H1 (cell line): ENCODE measurements around the gene PLB1. TPM values are rescaled to one million over a fixed set of nuclear protein-coding genes. Genes with fewer than 3 reads are reported as not detected.

ENCODE experiments used
- CTCF ChIA-PET: fragments of 300-600 bp; sonication (Branson Sonifier 250); formaldehyde crosslinking; loops from one replicate; lab custom pipeline; 2021; ENCODE audit not compliant: partially characterized antibody; lab: Charles Lee
- POLR2A ChIA-PET: fragments of 300-600 bp; sonication (Branson Sonifier 250); formaldehyde crosslinking; loops from one replicate; lab custom pipeline; 2021; ENCODE audit warnings: inconsistent platforms; ENCODE audit not compliant: partially characterized antibody; lab: Charles Lee
- DNase-seq, 2 experiments: peaks; one replicate each; pipeline versions ENCODE4 v3.0.0 to v3.0.0-alpha.2; 2010 to 2022; ENCODE audit warnings: low spot score in 2 of 2, low read depth in 1 of 2, mixed read lengths in 1 of 2
- FAIRE-seq: peaks from 2 replicates; lab custom pipeline; 2011; peaks lifted over from hg19 to GRCh38; lab: Jason Lieb, UNC
- H2AFZ ChIP-seq: 2 replicates; pipeline ENCODE4 v1.8.1; 2012; ENCODE audit warnings: low read length, inconsistent platforms
- H2AK5ac ChIP-seq: 2 replicates; pipeline ENCODE4 v1.6.1; 2013; ENCODE audit warnings: low read depth, low read length
- H2BK120ac ChIP-seq: replicated peaks from 2 replicates; pipeline ENCODE3; 2013; ENCODE audit warnings: low read depth, low read length, inconsistent platforms
- H2BK12ac ChIP-seq: 2 replicates; pipeline ENCODE4 v1.6.1; 2013; ENCODE audit warnings: low read depth, low read length
- H2BK15ac ChIP-seq: 2 replicates; pipeline ENCODE4 v1.6.1; 2013; ENCODE audit warnings: low read length
- H2BK20ac ChIP-seq: 2 replicates; pipeline ENCODE4 v1.6.1; 2013; ENCODE audit warnings: low read length
- H2BK5ac ChIP-seq: 2 replicates; pipeline ENCODE4 v1.6.1; 2013; ENCODE audit warnings: low read depth, low read length
- H3K14ac ChIP-seq: 2 replicates; pipeline ENCODE4 v1.6.1; 2013; ENCODE audit warnings: inconsistent platforms; ENCODE audit not compliant: insufficient read length
- H3K18ac ChIP-seq: 2 replicates; pipeline ENCODE4 v1.6.1; 2013; ENCODE audit warnings: low read length; ENCODE audit errors: extremely low read depth
- H3K23ac ChIP-seq: 2 replicates; pipeline ENCODE4 v1.6.1; 2013; ENCODE audit warnings: inconsistent platforms; ENCODE audit not compliant: insufficient read length
- H3K23me2 ChIP-seq: 2 replicates; pipeline ENCODE4 v1.6.1; 2013; ENCODE audit warnings: low read depth, low read length
- H3K27ac ChIP-seq: 2 replicates; pipeline ENCODE4 v1.6.1; 2011; ENCODE audit warnings: low read depth, low read length, inconsistent platforms
- H3K27me3 ChIP-seq, 4 experiments: replicated peaks in 1 of 4; 1 replicate in 1 of 4; 2 replicates in 3 of 4; pipeline versions ENCODE4 v1.6.1 to v1.8.1; 2011 to 2013; ENCODE audit warnings: low read length in 3 of 4, mild to moderate bottlenecking in 3 of 4, inconsistent platforms in 2 of 4, mixed read lengths in 2 of 4, moderate library complexity in 1 of 4; ENCODE audit not compliant: control insufficient read depth in 3 of 4, insufficient read depth in 3 of 4; ENCODE audit errors: extremely low read depth in 1 of 4
- H3K36me3 ChIP-seq, 4 experiments: 2 replicates each; pipeline versions ENCODE4 v1.6.1 to v1.8.1; 2011 to 2013; ENCODE audit warnings: mild to moderate bottlenecking in 4 of 4, low read length in 3 of 4, moderate library complexity in 2 of 4, control low read depth in 1 of 4, inconsistent platforms in 1 of 4; ENCODE audit not compliant: insufficient read depth in 4 of 4, control insufficient read depth in 2 of 4
- H3K4ac ChIP-seq: replicated peaks from 2 replicates; pipeline ENCODE3; 2013; ENCODE audit warnings: low read length, low read depth, mixed read lengths, inconsistent platforms; ENCODE audit not compliant: insufficient read length
- H3K4me1 ChIP-seq, 4 experiments: replicated peaks in 1 of 4; 1 replicate in 1 of 4; 2 replicates in 3 of 4; pipeline versions ENCODE4 v1.6.1 to v1.8.1; 2011 to 2013; ENCODE audit warnings: low read length in 3 of 4, inconsistent platforms in 2 of 4, mixed read lengths in 1 of 4; ENCODE audit not compliant: insufficient read depth in 4 of 4, control insufficient read depth in 3 of 4
- H3K4me2 ChIP-seq, 2 experiments: 2 replicates each; pipeline versions ENCODE4 v1.6.1 to v1.8.1; 2011 to 2013; ENCODE audit warnings: low read depth in 2 of 2, low read length in 2 of 2, control low read depth in 1 of 2, inconsistent platforms in 1 of 2, mild to moderate bottlenecking in 1 of 2; ENCODE audit not compliant: insufficient read depth in 1 of 2
- H3K4me3 ChIP-seq, 4 experiments: fragments of 200-600, 300-600 bp in 1 of 4; sonication (generic), shearing (Covaris generic), sonication (Bioruptor Twin) in 1 of 4; 2 replicates each; pipeline versions ENCODE4 v1.5.1 to v1.8.1; 2011 to 2016; ENCODE audit warnings: low read length in 4 of 4, low read depth in 3 of 4, control low read depth in 2 of 4, inconsistent platforms in 2 of 4, mild to moderate bottlenecking in 2 of 4, mixed read lengths in 1 of 4, moderate library complexity in 1 of 4; ENCODE audit not compliant: insufficient read depth in 2 of 4; ENCODE audit errors: extremely low read depth in 1 of 4
- H3K56ac ChIP-seq: replicated peaks from 2 replicates; pipeline ENCODE3; 2013; ENCODE audit warnings: low read depth, mild to moderate bottlenecking, mixed read lengths, low read length, inconsistent platforms; ENCODE audit not compliant: insufficient read length
- H3K79me1 ChIP-seq: 2 replicates; pipeline ENCODE4 v1.6.1; 2013; ENCODE audit warnings: low read depth, low read length, control low read depth
- H3K79me2 ChIP-seq, 2 experiments: 2 replicates each; pipeline versions ENCODE4 v1.6.1 to v1.8.1; 2012 to 2013; ENCODE audit warnings: low read length in 2 of 2, mild to moderate bottlenecking in 2 of 2, inconsistent platforms in 1 of 2; ENCODE audit not compliant: insufficient read depth in 2 of 2, control insufficient read depth in 1 of 2
- H3K9ac ChIP-seq, 4 experiments: replicated peaks in 1 of 4; 1 replicate in 1 of 4; 2 replicates in 3 of 4; pipeline versions ENCODE4 v1.6.1 to v1.8.1; 2011 to 2013; ENCODE audit warnings: low read depth in 3 of 4, low read length in 3 of 4, control low read depth in 2 of 4, mild to moderate bottlenecking in 2 of 4, moderate library complexity in 2 of 4, inconsistent platforms in 1 of 4; ENCODE audit errors: extremely low read depth in 1 of 4
- H3K9me3 ChIP-seq, 2 experiments: 2 replicates each; pipeline versions ENCODE4 v1.6.1 to v1.8.1; 2012 to 2013; ENCODE audit warnings: mild to moderate bottlenecking in 2 of 2, moderate library complexity in 2 of 2, control low read depth in 1 of 2, inconsistent platforms in 1 of 2, low read depth in 1 of 2, low read length in 1 of 2, mixed read lengths in 1 of 2; ENCODE audit not compliant: insufficient read depth in 2 of 2
- H4K20me1 ChIP-seq, 2 experiments: replicated peaks in 1 of 2; 2 replicates each; pipeline versions ENCODE3 to v1.8.1; 2011 to 2013; ENCODE audit warnings: inconsistent platforms in 2 of 2, low read length in 2 of 2, mild to moderate bottlenecking in 1 of 2; ENCODE audit not compliant: insufficient read depth in 2 of 2, control insufficient read depth in 1 of 2
- H4K5ac ChIP-seq: 2 replicates; pipeline ENCODE4 v1.6.1; 2013; ENCODE audit warnings: low read length, low read depth, mixed read lengths, inconsistent platforms; ENCODE audit not compliant: insufficient read length
- H4K8ac ChIP-seq: 2 replicates; pipeline ENCODE4 v1.8.0; 2013; ENCODE audit warnings: mild to moderate bottlenecking, moderate library complexity, low read length, inconsistent platforms; ENCODE audit not compliant: insufficient read depth; ENCODE audit errors: extremely low read depth
- H4K91ac ChIP-seq: replicated peaks from 2 replicates; pipeline ENCODE3; 2013; ENCODE audit warnings: low read length, mixed read lengths, inconsistent platforms; ENCODE audit not compliant: insufficient read length
- BCL11A ChIP-seq, 2 experiments: IDR thresholded peaks; one replicate each; pipeline ENCODE4 v1.6.1; 2011; ENCODE audit warnings: low read depth in 2 of 2, low read length in 2 of 2, mild to moderate bottlenecking in 2 of 2
- CBX8 ChIP-seq: fragments of 300-800, 300-1000 bp; sonication (generic); IDR thresholded peaks from 2 replicates; pipeline ENCODE4 v1.7.1; 2016; ENCODE audit warnings: low read depth, low read length, borderline replicate concordance
- CHD1 ChIP-seq: IDR thresholded peaks from 2 replicates; pipeline ENCODE4 v1.6.1; 2012; ENCODE audit warnings: low read depth, low read length, improper control_type of control experiment
- CTBP2 ChIP-seq: IDR thresholded peaks from 2 replicates; pipeline ENCODE4 v1.7.0; 2011; ENCODE audit warnings: borderline replicate concordance, mild to moderate bottlenecking, moderate library complexity, mixed read lengths, low read length; ENCODE audit not compliant: insufficient read depth, insufficient read length
- GTF2F1 ChIP-seq: IDR thresholded peaks from 2 replicates; pipeline ENCODE4 v1.6.1; 2012; ENCODE audit warnings: low read depth, low read length, improper control_type of control experiment, borderline replicate concordance
- JUND ChIP-seq: IDR thresholded peaks from 2 replicates; pipeline ENCODE4 v1.6.1; 2011; ENCODE audit warnings: mild to moderate bottlenecking, improper control_type of control experiment, low read length
- RBBP5 ChIP-seq: IDR thresholded peaks from 2 replicates; pipeline ENCODE4 v1.7.1; 2012; ENCODE audit warnings: low read depth, mild to moderate bottlenecking, inconsistent platforms, low read length, moderate library complexity, borderline replicate concordance
- RXRA ChIP-seq: IDR thresholded peaks from 2 replicates; pipeline ENCODE4 v1.6.1; 2011; ENCODE audit warnings: low read depth, mild to moderate bottlenecking, low read length, moderate library complexity; ENCODE audit not compliant: insufficient read depth
- SAP30 ChIP-seq: fragments of 300-600 bp; sonication (generic); IDR thresholded peaks from 2 replicates; pipeline ENCODE4 v1.7.1; 2012; ENCODE audit warnings: low read length, moderate library complexity, mild to moderate bottlenecking, inconsistent platforms; ENCODE audit not compliant: insufficient read depth, insufficient replicate concordance
- SP1 ChIP-seq: IDR thresholded peaks from 2 replicates; pipeline ENCODE4 v1.6.1; 2011; ENCODE audit warnings: low read depth, low read length
- TAF1 ChIP-seq: IDR thresholded peaks from 2 replicates; pipeline ENCODE4 v1.6.1; 2011; ENCODE audit warnings: mild to moderate bottlenecking, low read depth, low read length
- TCF12 ChIP-seq: IDR thresholded peaks from 2 replicates; pipeline ENCODE4 v1.6.1; 2011; ENCODE audit warnings: low read depth, mild to moderate bottlenecking, low read length
- TEAD4 ChIP-seq: IDR thresholded peaks from 2 replicates; pipeline ENCODE4 v1.6.1; 2012; ENCODE audit warnings: low read depth, low read length, inconsistent platforms, mixed read lengths
- WGBS, 2 experiments: shearing (Covaris generic) in 1 of 2; methylation state at CpG; one replicate each; pipeline versions ENCODE4 v1.1.6 to v1.1.7; 2013 to 2015; ENCODE audit warnings: low lambda C conversion rate in 2 of 2, mixed read lengths in 2 of 2, inconsistent platforms in 1 of 2, low coverage in 1 of 2, missing lambda C conversion rate in 1 of 2; ENCODE audit not compliant: insufficient replicate concordance in 2 of 2, insufficient coverage in 1 of 2, insufficient read length in 1 of 2; ENCODE audit errors: extremely low coverage in 1 of 2, missing lambda C conversion rate in 1 of 2; 5-methylcytosine and 5-hydroxymethylcytosine counted together
- polyA plus RNA-seq, 7 experiments: library from polyadenylated mRNA; depleted of rRNA in 3 of 7; stranded (reverse) in 5 of 7; unstranded in 2 of 7; fragments of >200 nt in 5 of 7; fragments of 200-250 nt in 2 of 7; gene quantifications; 1 replicate in 5 of 7; 2 replicates in 1 of 7; 4 replicates in 1 of 7; pipeline versions ENCODE4 v1.2.1 to v1.2.3, GENCODE V29; 2011 to 2013; ENCODE audit warnings: missing spikeins in 2 of 7, mixed read lengths in 2 of 7
- total RNA-seq: library from RNA; stranded (reverse); fragmentation: NEBNext Ultra II Directional; extraction: Animal tissue kit (Norgen Biotek cat#: 25700); gene quantifications from 2 replicates; pipeline ENCODE4 v1.2.1, GENCODE V29; 2021
- TF ChIP-seq, protein P1 (sequence below): IDR thresholded peaks from 2 replicates; pipeline ENCODE4 v1.6.1; 2012; ENCODE audit warnings: low read length, inconsistent platforms

PLB1 gene
- total and polyA plus RNA-seq, 2 of the 8 experiments (the other 6 are each of a cell fraction or from before 2014, with no cell fraction given) = 0.20 to 0.36 TPM

DNA sequence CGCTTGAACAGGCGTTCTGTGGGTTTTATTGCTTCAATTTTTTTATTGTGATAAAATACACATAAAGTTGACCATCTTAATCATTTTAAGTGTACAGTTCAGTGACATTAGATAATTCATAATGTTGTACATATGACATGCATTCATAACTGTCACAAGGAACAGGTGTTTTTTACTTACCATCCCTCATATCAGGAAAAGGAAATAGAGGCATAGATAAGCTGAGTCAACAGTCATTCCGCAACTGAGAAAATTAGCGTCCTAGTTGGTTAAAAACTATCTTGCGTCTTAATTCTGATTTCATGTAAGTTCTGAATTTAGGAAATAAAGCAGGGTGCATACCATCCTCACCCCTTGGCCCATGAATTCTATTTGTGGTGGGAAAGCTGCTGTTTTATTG, 36.5 kb downstream of the PLB1 start:
- Histone ChIP-seq H2AFZ (no peak overlapping the region), H4K5ac (no peak overlapping the region), H3K4ac (no peak overlapping the region), H3K27ac (no peak overlapping the region), H3K23ac (no peak overlapping the region), H3K27me3 (no peaks in the 10 kb centered on the region; a peak in 1 of 7 replicates), H2AK5ac (no peak overlapping the region), H3K4me2 (no peak overlapping the region), H2BK5ac (no peak overlapping the region), H3K9me3 (no peaks in the 10 kb centered on the region), H3K79me1 (no peaks in the 10 kb centered on the region), H2BK15ac (no peak overlapping the region), H3K4me3 (no peak overlapping the region), H4K20me1 (no peaks in the 10 kb centered on the region), H3K18ac (no peak overlapping the region), H3K79me2 (no peaks in the 10 kb centered on the region), H3K4me1 (no peaks in the 10 kb centered on the region), H3K9ac (no peak overlapping the region), H2BK20ac (no peak overlapping the region), H3K56ac (no peak overlapping the region), H3K23me2 (no peaks in the 10 kb centered on the region), H4K91ac (no peak overlapping the region), H2BK12ac (no peak overlapping the region), H2BK120ac (no peak overlapping the region), H3K36me3 (no peaks in the 10 kb centered on the region), H4K8ac (no peak overlapping the region), H3K14ac (no peak overlapping the region)
- FAIRE-seq = no peak
- POLR2A ChIA-PET = no interaction called here
- DNase-seq = no peak
- 93% methylated on average over 5 of the region's 5 CpGs; no CpG with 5 or more reads in 1 of the 2 experiments for WGBS, 2 experiments
- CTCF ChIA-PET = no interaction called here
- TF ChIP-seq SP1 (no peak), CHD1 (no peak), GTF2F1 (no peak), TAF1 (no peak), BCL11A (IDR thresholded peaks at IDR 0.05; ENCODE audit: low read depth in 2 of 2, low read length in 2 of 2) (no peak), RXRA (no peak), TCF12 (no peak), RBBP5 (no peak), JUND (no peak), CBX8 (no peak), SAP30 (no peak), CTBP2 (no peak), TEAD4 (no peak)
- TF ChIP-seq, protein P1, sequence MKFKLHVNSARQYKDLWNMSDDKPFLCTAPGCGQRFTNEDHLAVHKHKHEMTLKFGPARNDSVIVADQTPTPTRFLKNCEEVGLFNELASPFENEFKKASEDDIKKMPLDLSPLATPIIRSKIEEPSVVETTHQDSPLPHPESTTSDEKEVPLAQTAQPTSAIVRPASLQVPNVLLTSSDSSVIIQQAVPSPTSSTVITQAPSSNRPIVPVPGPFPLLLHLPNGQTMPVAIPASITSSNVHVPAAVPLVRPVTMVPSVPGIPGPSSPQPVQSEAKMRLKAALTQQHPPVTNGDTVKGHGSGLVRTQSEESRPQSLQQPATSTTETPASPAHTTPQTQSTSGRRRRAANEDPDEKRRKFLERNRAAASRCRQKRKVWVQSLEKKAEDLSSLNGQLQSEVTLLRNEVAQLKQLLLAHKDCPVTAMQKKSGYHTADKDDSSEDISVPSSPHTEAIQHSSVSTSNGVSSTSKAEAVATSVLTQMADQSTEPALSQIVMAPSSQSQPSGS = no peak
